ENCODE measurements around the gene FOXC1. TPM values are rescaled to one million over a fixed set of nuclear protein-coding genes. Genes with fewer than 3 reads are reported as not detected.
A peak's percentile ranks its signal among the peaks of the same experiment; 100 is the strongest.

FOXC1 gene
- total RNA-seq, 6 donors from 2014 or later, result 0.22 to 5.5 (median 2.2) TPM

DNA sequence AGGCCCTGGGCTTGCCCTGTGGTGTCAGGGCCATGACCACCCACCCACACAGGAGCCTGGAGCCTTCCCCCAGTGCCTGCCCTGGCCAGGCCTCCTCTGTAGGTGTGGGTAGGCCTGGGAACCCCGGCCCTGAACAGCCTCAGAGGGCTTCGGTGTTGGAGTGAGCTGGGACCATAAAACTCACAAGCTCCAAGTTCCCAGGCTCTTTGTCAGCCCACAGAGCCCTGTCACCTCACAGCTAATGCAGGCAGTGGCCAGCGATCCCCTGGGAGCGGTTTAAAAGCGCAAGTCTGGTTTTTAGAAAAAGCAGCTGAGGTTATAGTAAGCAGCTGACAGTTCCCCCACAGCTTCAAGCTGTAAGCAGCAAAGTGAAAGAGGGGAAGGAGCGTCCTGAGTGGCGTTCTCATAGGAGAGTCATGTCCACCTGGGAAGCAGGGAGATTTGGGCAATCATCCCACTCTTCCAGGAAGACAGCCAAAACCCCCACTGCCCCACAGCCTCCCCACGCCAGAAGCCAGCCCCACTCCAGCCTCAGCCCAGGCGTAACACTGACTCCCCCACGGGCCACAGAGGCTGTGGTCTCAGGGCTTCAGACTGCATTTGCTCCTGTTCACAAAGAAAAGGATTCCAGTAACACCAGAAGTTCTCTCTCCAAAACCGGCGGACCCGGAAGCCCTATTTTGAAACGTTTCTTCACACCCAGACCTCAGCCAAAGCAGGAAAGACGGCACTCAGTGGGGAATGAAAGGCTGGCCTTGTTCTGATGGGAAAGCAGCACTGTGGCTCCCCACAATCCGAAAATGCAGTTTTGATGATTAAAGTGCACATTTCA is 34.3 kb upstream of the FOXC1 start:
- DNase-seq (peak in 1 of 2 donors; percentile 26), ATAC-seq (ENCODE audit: low FRiP score in 2 of 2) (peak; percentile 41 to 47)
- H3K27ac ChIP-seq, result peak overlapping the region in 3 of 4 donors; percentile 39 to 61 (median 45)
- H3K27me3 ChIP-seq, result no peaks in the 10 kb centered on the region
- TF ChIP-seq POLR2A (IDR thresholded peaks at IDR 0.05) (no peak), POLR2AphosphoS5 (IDR thresholded peaks at IDR 0.05) (peak in 1 of 2 donors; percentile 40)
- TF ChIP-seq, protein P1, sequence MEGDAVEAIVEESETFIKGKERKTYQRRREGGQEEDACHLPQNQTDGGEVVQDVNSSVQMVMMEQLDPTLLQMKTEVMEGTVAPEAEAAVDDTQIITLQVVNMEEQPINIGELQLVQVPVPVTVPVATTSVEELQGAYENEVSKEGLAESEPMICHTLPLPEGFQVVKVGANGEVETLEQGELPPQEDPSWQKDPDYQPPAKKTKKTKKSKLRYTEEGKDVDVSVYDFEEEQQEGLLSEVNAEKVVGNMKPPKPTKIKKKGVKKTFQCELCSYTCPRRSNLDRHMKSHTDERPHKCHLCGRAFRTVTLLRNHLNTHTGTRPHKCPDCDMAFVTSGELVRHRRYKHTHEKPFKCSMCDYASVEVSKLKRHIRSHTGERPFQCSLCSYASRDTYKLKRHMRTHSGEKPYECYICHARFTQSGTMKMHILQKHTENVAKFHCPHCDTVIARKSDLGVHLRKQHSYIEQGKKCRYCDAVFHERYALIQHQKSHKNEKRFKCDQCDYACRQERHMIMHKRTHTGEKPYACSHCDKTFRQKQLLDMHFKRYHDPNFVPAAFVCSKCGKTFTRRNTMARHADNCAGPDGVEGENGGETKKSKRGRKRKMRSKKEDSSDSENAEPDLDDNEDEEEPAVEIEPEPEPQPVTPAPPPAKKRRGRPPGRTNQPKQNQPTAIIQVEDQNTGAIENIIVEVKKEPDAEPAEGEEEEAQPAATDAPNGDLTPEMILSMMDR (IDR thresholded peaks at IDR 0.05), result no peak
- 34 to 50% methylated on average over 10 to 16 of the region's 16 CpGs for WGBS, 2 donors
- H3K4me1 ChIP-seq, result peaks cover 0 to 6% (median 0%) of the 10 kb centered on the region in 4 donors
- no peak overlapping the region for H3K4me3 ChIP-seq
- peaks cover 0 to 12% (median 2%) of the 10 kb centered on the region in 4 donors for H3K9me3 ChIP-seq
- H3K36me3 ChIP-seq, result no peaks in the 10 kb centered on the region

DNA sequence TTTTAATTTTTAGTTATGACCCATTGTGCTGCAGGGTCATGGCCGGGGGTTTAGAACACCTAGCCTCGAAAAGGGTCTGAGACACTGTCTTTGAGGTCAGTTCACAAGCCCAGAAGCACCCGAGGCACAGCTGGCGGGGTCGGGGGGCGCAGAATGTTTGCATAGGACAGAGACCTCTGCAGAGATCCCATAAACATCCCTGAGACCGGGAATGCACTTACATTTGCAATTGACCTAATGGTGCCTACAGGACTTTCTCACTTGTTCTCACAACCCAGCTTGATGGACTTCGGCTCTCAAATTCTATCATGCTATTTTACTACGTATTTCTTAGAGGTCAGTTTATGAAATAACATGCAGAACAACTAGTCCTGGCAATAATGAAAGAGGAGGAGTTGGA is 33.5 kb upstream of the FOXC1 start:
- no peak for ATAC-seq (ENCODE audit: low FRiP score in 2 of 2)
- Histone ChIP-seq H3K4me1 (peaks cover 0 to 6% (median 0%) of the 10 kb centered on the region in 4 donors), H3K4me3 (no peak overlapping the region), H3K9me3 (peaks cover 0 to 4% (median 0%) of the 10 kb centered on the region in 4 donors), H3K27ac (peak overlapping the region in 1 of 4 donors; percentile 61), H3K36me3 (no peaks in the 10 kb centered on the region), H3K27me3 (no peaks in the 10 kb centered on the region)
- WGBS, 2 donors, result 81 to 86% methylated on average over 9 of the region's 9 CpGs
- TF ChIP-seq EP300 (IDR thresholded peaks at IDR 0.05), result no peak
- no peak for TF ChIP-seq POLR2AphosphoS5 (IDR thresholded peaks at IDR 0.05)
- TF ChIP-seq, protein P1 (IDR thresholded peaks at IDR 0.05), result no peak
- no peak for TF ChIP-seq POLR2A (IDR thresholded peaks at IDR 0.05)
- peak in 1 of 2 donors; percentile 45 for DNase-seq

DNA sequence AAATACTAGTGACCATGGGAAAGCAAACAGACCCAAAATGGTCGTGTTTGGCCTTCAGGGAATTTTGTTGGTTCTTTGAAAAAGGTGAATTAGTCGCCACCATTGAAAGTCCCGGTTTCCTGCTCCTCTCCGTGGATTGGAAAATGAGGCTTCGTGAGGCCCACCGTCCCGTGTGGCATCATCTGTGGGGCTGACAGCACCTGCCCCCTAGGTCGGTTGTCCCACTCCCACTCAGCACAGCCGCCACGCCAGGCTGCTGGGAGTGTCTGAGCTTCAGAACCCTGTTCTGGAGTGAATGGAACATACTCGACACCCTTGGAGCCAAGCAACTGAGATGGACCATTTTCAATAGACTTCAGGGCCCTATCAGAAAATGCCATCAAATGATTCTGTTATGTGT is 33.0 kb upstream of the FOXC1 start:
- TF ChIP-seq, protein P1 (IDR thresholded peaks at IDR 0.05), result no peak
- TF ChIP-seq POLR2AphosphoS5 (IDR thresholded peaks at IDR 0.05), result no peak
- 94 to 95% methylated on average over 10 to 11 of the region's 11 CpGs for WGBS, 2 donors
- Histone ChIP-seq H3K4me3 (no peak overlapping the region), H3K27ac (no peak overlapping the region), H3K9me3 (no peaks in the 10 kb centered on the region), H3K4me1 (peaks cover 0 to 6% (median 0%) of the 10 kb centered on the region in 4 donors), H3K27me3 (no peaks in the 10 kb centered on the region), H3K36me3 (no peaks in the 10 kb centered on the region)
- ATAC-seq (ENCODE audit: low FRiP score in 2 of 2) (no peak), DNase-seq (peak in 1 of 2 donors; percentile 41)

DNA sequence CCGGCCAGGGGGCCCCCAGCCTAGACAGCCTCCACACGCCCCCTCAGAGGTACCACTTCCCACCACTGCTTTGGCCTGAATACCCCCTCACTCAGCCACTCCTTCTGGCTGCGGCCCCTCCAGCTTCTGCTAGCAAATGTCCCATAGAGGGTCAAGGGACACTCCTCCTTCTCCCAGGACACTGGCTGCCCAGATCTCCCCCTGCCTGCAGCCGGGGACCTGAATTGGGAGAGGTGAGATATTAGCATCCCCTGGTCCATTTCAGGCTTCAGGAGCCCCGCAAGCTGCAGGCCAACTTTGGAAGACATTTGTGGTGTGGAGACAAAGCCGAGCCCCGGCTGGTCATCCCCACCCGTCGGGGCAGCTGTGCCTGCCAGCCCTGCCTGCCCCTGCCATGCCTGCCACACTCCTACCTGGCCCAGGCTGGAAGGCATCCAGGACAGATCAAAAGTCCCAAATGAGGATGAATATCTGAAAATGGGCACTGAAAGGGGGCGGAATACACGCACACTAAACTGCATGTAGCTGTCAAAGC is 32.5 kb upstream of the FOXC1 start:
- no peaks in the 10 kb centered on the region for H3K36me3 ChIP-seq
- H3K4me1 ChIP-seq, result peaks cover 0 to 6% (median 0%) of the 10 kb centered on the region in 4 donors
- TF ChIP-seq EP300 (IDR thresholded peaks at IDR 0.05), result no peak
- TF ChIP-seq, protein P1 (IDR thresholded peaks at IDR 0.05), result no peak
- no peak overlapping the region for H3K4me3 ChIP-seq
- no peaks in the 10 kb centered on the region for H3K27me3 ChIP-seq
- peak in 1 of 2 donors; percentile 38 for DNase-seq
- no peak overlapping the region for H3K27ac ChIP-seq
- no peak for ATAC-seq (ENCODE audit: low FRiP score in 2 of 2)
- no peaks in the 10 kb centered on the region for H3K9me3 ChIP-seq
- WGBS, 2 donors, result 90 to 93% methylated on average over 10 to 11 of the region's 11 CpGs
